IPS-18a (cell line): ENCODE data around the gene ABCA6.
"Not testable (repeated sequence)": the region's sequence is repeated elsewhere in the genome, so short reads cannot be mapped to it uniquely, and the experiment has no call there.

Source experiments
- H3K27ac ChIP-seq: one replicate; pipeline ENCODE4 v1.5.1; 2013; ENCODE audit warnings: low read length
- H3K27me3 ChIP-seq: one replicate; pipeline ENCODE4 v1.6.1; 2013; ENCODE audit warnings: mild to moderate bottlenecking, low read length; ENCODE audit not compliant: control insufficient read depth, insufficient read depth
- H3K36me3 ChIP-seq: one replicate; pipeline ENCODE4 v1.6.1; 2013; ENCODE audit warnings: low read depth, low read length; ENCODE audit not compliant: control insufficient read depth
- H3K4me1 ChIP-seq: one replicate; pipeline ENCODE4 v1.6.1; 2013; ENCODE audit warnings: low read depth, low read length; ENCODE audit not compliant: control insufficient read depth
- H3K4me3 ChIP-seq: one replicate; pipeline ENCODE4 v1.5.1; 2013; ENCODE audit warnings: low read length
- H3K9ac ChIP-seq: one replicate; pipeline ENCODE4 v1.6.1; 2013; ENCODE audit warnings: mild to moderate bottlenecking, low read length, moderate library complexity
- H3K9me3 ChIP-seq: one replicate; pipeline ENCODE4 v1.6.1; 2013; ENCODE audit warnings: low read depth, low read length; ENCODE audit not compliant: control insufficient read depth

The ABCA6 gene

DNA sequence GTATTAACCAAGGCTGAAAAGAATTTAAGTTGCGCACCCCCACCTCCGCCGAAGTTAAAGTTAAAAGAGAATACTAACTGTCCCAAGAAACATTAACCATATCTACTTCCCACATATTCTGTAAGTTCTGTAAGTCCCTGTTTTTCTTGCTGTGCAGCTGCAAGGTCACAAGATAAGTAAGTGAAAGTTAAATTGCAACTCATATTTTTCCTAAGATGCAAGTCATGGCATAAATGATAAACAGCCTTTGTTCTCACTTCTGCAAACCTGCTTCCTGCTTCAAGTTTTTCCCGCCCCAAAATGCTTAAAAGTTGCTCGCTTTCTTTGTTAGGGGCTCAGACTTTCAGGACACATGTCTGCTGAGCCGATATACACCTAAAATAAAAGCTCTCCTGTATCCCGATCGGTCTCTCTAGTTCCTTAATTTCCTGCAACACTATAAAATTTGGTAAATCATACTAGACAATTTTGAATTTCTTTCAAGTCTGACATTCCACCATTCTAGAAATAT, 48.4 kb downstream of the ABCA6 start:
- Histone ChIP-seq H3K36me3 (no peaks in the 10 kb centered on the region), H3K27ac (no peak overlapping the region), H3K4me3 (no peak overlapping the region), H3K4me1 (no peaks in the 10 kb centered on the region), H3K27me3 (no peaks in the 10 kb centered on the region), H3K9me3 (no peaks in the 10 kb centered on the region), H3K9ac (no peak overlapping the region)

GRCh38 chr17:69090365-69090764, 51.3 kb downstream of the ABCA6 start:
- H3K9ac ChIP-seq: no peak overlapping the region
- H3K36me3 ChIP-seq: no peaks in the 10 kb centered on the region
- H3K9me3 ChIP-seq: no peaks in the 10 kb centered on the region
- H3K27me3 ChIP-seq: no peaks in the 10 kb centered on the region
- no peak overlapping the region for H3K4me3 ChIP-seq
- H3K4me1 ChIP-seq: no peaks in the 10 kb centered on the region
- H3K27ac ChIP-seq: no peak overlapping the region

- H3K27ac ChIP-seq: no peak overlapping the region
- H3K27me3 ChIP-seq: no peaks in the 10 kb centered on the region
- H3K9me3 ChIP-seq: no peaks in the 10 kb centered on the region
- no peak overlapping the region for H3K4me3 ChIP-seq
- H3K4me1 ChIP-seq: no peaks in the 10 kb centered on the region
- no peak overlapping the region for H3K9ac ChIP-seq
- H3K36me3 ChIP-seq: no peaks in the 10 kb centered on the region
Observed at GRCh38 chr17:69088643-69089200, 53.0 kb downstream of the ABCA6 start.

- Histone ChIP-seq H3K27me3 (no peaks in the 10 kb centered on the region), H3K9me3 (no peaks in the 10 kb centered on the region), H3K27ac (no peak overlapping the region), H3K4me1 (no peaks in the 10 kb centered on the region), H3K9ac (no peak overlapping the region), H3K4me3 (no peak overlapping the region), H3K36me3 (no peaks in the 10 kb centered on the region)
Observed at GRCh38 chr17:69086641-69087040, 55.1 kb downstream of the ABCA6 start.

DNA sequence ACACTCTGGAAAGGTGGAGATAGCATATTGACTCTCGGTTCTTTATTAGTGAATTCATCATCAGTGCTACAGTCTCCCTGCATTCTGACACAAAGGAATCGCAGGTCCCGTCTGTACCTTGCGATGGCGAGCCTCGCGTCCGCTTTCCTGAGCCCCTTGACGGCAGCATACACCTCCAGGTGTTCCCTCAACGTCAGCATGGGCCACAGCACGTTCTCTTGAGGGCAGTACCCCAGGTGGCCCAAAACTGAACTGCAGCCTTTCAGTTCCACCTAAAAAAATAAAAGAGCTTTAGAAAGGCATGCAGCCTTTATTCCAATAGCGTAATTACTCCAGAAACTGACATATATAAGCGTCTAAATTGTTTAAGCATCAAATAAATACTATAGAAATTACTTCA, 56.8 kb downstream of the ABCA6 start:
- no peaks in the 10 kb centered on the region for H3K27me3 ChIP-seq
- no peaks in the 10 kb centered on the region for H3K9me3 ChIP-seq
- no peak overlapping the region for H3K27ac ChIP-seq
- H3K9ac ChIP-seq: no peak overlapping the region
- H3K4me3 ChIP-seq: no peak overlapping the region
- no peaks in the 10 kb centered on the region for H3K4me1 ChIP-seq
- H3K36me3 ChIP-seq: no peaks in the 10 kb centered on the region

DNA sequence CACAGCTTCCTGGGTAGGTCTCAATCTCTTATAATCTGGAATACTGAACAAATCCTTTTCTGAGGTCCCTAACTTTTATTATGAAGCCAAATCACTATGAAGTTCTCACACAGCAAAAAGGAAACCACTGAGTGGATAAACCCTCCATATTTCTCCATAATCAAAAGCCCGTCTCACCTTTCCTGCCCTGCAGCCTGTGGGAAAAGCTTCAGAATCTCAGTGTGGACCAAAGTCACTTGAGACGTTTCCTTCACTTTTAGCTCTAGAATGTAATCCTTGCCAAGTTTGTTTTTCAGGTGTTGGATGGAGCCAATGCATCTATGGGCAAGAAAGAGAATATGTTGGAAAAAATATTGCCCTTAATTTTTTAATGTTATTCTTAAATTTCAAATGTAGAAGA, 59.0 kb downstream of the ABCA6 start:
- no peaks in the 10 kb centered on the region for H3K4me1 ChIP-seq
- H3K27me3 ChIP-seq: no peaks in the 10 kb centered on the region
- H3K4me3 ChIP-seq: no peak overlapping the region
- no peaks in the 10 kb centered on the region for H3K9me3 ChIP-seq
- no peak overlapping the region for H3K27ac ChIP-seq
- H3K36me3 ChIP-seq: no peaks in the 10 kb centered on the region
- no peak overlapping the region for H3K9ac ChIP-seq

DNA sequence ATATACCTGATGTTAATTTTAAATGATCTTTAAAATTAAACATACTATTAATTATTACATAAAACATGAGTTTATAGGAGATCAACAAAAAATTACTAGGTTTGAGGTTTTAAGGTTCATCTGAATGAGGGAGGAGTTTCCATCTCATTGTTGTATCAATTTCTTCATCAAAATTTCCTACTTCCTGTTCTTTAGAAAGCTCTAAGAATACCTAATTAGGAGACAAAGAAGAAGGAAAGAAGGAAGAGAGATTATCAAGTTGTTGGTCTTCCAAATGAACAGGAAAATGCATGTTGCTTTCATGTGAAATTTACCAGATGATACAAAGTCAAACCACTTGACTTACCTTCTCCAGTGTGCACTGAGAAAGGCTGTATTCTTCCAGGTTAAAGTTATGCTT, 62.8 kb downstream of the ABCA6 start:
- H3K9me3 ChIP-seq: no peaks in the 10 kb centered on the region
- H3K36me3 ChIP-seq: no peaks in the 10 kb centered on the region
- H3K27me3 ChIP-seq: no peaks in the 10 kb centered on the region
- no peak overlapping the region for H3K27ac ChIP-seq
- no peak overlapping the region for H3K4me3 ChIP-seq
- H3K9ac ChIP-seq: no peak overlapping the region
- H3K4me1 ChIP-seq: no peaks in the 10 kb centered on the region

- Histone ChIP-seq H3K4me3 (no peak overlapping the region), H3K9ac (no peak overlapping the region), H3K36me3 (no peaks in the 10 kb centered on the region), H3K9me3 (no peaks in the 10 kb centered on the region), H3K4me1 (no peaks in the 10 kb centered on the region), H3K27me3 (no peaks in the 10 kb centered on the region), H3K27ac (no peak overlapping the region)
Observed at GRCh38 chr17:69075823-69076222, 65.9 kb downstream of the ABCA6 start.

DNA sequence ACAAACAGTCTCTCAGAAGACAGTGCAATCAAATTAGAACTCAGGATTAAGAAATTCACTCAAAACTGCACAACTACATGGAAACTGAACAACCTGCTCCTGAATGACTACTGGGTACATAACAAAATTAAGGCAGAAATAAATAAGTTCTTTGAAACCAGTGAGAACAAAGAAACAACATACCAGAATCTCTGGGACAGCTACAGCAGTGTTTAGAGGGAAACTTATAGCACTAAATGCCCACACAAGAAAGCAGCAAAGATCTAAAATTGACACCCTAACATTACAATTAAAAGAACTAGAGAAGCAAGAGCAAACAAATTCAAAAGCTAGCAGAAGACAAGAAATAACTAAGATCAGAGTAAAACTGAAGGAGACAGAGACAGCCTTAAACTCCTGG, 68.3 kb downstream of the ABCA6 start:
- not testable (repeated sequence) for H3K27me3 ChIP-seq, H3K4me3 ChIP-seq, H3K9me3 ChIP-seq, H3K36me3 ChIP-seq, H3K4me1 ChIP-seq, H3K27ac ChIP-seq, H3K9ac ChIP-seq

GRCh38 chr17:69072803-69073256, 68.9 kb downstream of the ABCA6 start:
- H3K36me3 ChIP-seq, H3K4me3 ChIP-seq, H3K27me3 ChIP-seq, H3K9me3 ChIP-seq, H3K9ac ChIP-seq, H3K27ac ChIP-seq, H3K4me1 ChIP-seq: not testable (repeated sequence)

DNA sequence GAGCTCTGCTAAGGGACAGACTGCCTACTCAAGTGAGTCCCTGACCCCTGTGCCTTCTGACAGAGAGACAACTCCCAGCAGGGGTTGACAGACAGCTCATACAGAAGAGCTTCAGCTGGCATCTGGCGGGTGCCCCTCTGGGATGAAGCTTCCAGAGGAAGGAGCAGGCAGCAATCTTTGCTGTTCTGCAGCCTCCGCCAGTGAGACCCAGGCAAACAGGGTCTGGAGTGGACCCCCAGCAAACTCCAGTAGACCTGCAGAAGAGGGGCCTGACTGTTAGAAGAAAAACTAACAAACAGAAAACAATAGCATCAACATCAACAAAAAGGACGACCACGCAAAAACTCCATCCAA, 70.5 kb downstream of the ABCA6 start:
- not testable (repeated sequence) for H3K27me3 ChIP-seq, H3K27ac ChIP-seq, H3K4me1 ChIP-seq, H3K4me3 ChIP-seq, H3K9ac ChIP-seq, H3K36me3 ChIP-seq, H3K9me3 ChIP-seq

DNA sequence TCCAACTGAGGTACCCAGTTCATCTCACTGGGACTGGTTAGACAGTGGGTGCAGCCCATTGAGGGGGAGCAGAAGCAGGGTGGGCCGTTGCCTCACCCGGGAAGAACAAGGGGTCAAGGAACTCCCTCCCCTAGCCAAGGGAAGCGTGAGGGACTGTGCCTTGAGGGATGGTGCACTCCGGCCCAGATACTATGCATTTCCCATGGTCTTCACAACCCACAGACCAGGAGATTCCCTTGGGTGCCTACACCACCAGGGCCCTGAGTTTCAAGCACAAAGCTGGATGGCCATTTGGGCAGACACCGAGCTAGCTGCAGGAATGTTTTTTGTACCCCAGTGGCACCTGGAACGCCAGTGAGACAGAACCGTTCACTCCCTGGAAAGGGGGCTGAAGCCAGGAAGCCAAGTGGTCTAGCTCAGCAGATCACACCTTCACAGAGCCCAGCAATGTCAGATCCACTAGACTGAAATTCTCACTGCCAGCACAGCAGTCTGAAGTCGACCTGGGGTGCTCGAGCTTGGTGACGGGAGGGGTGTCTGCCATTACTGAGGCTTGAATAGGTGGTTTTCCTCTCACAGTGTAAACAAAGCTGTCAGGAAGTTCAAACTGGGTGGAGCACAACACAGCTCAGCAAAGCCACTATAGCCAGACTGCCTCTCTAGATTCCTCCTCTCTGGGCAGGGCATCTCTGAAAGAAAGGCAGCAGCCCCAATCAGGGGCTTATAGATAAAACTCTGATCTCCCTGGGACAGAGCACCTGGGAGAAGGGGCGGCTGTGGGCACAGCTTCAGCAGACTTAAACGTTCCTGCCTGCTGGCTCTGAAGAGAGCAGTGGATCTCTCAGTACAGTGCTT, 71.1 kb downstream of the ABCA6 start:
- not testable (repeated sequence) for H3K27ac ChIP-seq

More for the DNA sequence above, 71.1 kb downstream of the ABCA6 start:
- not testable (repeated sequence) for H3K9ac ChIP-seq, H3K4me1 ChIP-seq, H3K36me3 ChIP-seq, H3K4me3 ChIP-seq, H3K9me3 ChIP-seq, H3K27me3 ChIP-seq
